Right ventricle myocardium inferior (tissue), 1 donor: ENCODE data around the gene ROR1. TPM values are rescaled to one million over a fixed set of nuclear protein-coding genes. Genes with fewer than 3 reads are reported as not detected.
A peak's percentile ranks its signal among the peaks of the same experiment; 100 is the strongest.

Experiments
- ATAC-seq: fragments of 200-7000 bp; cut with Tn5 transposase; one replicate; pipeline ENCODE4 v1.9.1; 2020; ENCODE audit warnings: mild to moderate bottlenecking, moderate library complexity
- DNase-seq: peaks from one replicate; pipeline ENCODE4 v3.0.0; 2021; ENCODE audit errors: missing footprints
- intact Hi-C: fragments of 100-400 bp; cut with DNase I; formaldehyde crosslinking; loops from one replicate; pipeline ENCODE4 v1.11.0; 2022
- total RNA-seq: library from RNA; stranded (reverse); fragmentation: NEBNext Ultra II Directional; extraction: Animal tissue kit (Norgen Biotek cat#: 25700); gene quantifications from one replicate; pipeline ENCODE4 v1.2.1, GENCODE V29; 2021
- donor health status: DM: no; HTN: yes; CAD: no; lungs with severe emphysema.

Gene ROR1
- total RNA-seq, 1 donor from 2014 or later = 8.4 TPM

DNA sequence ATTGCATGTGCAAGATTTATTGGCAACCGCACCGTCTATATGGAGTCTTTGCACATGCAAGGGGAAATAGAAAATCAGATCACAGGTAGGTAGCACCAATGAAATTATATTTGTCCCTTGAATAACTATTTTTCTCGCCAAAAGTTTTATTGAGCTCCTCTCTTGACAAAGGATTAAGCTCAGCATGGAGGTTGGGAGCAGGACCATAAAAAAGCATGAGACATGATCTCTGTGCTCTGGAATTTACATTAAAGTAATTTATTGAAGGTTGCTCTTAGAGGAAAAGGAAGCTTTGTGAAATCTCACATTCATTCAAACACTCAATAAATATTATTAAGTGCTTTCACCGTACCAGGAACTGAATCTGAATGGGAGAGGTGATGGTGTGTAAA lies 363.6 kb downstream of the ROR1 start:
- intact Hi-C loops = loop anchor here (5.0 to 10.0 kb wide), 3 partner anchors 93 to 520 kb away; no protein-coding TSS in a partner anchor
- DNase-seq (no peak), ATAC-seq (no peak)

DNA sequence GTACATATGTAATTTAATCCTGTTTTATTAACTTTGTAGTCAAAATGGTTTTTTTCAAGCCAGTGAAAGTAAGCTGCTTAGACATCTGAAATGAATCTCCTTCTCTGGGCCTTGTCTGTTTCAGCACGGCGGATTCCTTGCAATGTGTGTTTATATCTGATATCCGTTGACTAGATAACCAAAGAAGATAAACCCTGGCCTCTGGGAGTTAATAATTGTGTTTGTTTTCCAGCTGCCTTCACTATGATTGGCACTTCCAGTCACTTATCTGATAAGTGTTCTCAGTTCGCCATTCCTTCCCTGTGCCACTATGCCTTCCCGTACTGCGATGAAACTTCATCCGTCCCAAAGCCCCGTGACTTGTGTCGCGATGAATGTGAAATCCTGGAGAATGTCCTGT lies 366.1 kb downstream of the ROR1 start:
- no peak for DNase-seq
- intact Hi-C loops = loop anchor here (5.0 to 10.0 kb wide), 3 partner anchors 95 to 523 kb away; no protein-coding TSS in a partner anchor
- no peak for ATAC-seq

DNA sequence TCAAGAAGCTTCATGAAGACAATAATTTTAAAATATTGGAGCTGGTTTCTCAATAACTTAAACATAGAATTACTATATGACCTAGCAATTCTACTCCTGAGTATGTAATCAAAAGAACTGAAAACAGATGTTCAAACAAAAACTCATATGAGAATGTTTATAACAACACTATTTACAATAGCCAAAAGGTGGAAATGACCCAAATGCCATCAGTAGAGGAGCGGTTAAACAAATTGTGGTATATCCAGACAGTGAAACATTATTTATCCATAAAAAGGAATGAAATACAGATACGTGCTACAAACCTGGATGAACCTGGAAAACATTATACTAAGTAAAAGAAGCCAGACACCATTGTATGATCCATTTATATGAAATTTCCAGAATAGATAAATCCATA lies 366.8 kb downstream of the ROR1 start:
- intact Hi-C loops = no loop called here
- no peak for ATAC-seq
- DNase-seq = no peak

DNA sequence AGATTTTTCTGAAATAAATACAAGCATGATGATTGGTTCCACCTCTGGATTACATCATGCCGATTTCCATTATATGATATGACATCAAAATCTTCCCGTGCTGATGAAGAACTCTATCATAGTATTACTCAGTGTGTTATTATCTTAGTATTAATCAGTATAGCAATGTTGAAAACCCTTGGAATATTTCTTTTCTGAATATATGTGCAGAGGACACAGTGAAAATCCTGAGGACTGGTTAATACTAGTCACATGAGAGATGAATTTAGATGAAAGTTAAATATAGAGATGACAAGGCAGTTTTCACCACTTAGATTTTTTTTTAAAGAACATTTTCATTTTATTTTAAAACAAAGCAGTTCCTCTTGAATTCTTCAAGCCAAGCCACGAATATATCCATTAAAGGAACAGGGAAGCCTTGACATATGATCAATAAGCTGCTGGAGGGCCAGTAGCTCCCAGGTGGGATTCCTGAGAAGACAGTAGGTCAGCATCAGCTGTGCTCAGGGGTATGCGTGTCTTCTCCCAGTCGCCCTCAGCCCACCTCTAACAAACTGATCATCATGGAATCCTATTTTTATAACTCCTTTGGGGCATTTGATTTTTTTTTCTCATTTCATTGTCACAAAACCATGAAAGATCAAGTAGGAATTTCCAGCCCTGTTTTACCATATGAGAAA lies 373.4 kb downstream of the ROR1 start:
- ATAC-seq (no peak), DNase-seq (no peak)
- intact Hi-C loops = no loop called here

DNA sequence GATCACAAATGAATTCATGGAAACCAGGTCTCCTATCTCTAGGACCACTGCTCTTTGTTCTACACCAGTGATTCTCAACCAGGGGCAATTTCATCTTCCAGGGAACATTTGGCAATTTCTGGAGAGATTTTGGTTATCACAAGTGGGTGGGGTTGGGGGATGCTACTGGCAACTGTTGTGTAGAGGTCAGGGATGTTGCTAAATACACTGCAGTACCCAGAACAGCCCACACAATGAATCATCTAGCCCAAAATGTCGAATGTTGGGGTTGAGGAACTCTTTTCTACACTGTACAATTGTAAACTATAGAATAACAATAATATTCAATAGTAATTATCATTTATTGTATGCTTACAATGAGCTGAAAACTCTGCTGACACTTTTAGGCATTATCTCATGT lies 373.9 kb downstream of the ROR1 start:
- DNase-seq (no peak), ATAC-seq (no peak)
- intact Hi-C loops = no loop called here

DNA sequence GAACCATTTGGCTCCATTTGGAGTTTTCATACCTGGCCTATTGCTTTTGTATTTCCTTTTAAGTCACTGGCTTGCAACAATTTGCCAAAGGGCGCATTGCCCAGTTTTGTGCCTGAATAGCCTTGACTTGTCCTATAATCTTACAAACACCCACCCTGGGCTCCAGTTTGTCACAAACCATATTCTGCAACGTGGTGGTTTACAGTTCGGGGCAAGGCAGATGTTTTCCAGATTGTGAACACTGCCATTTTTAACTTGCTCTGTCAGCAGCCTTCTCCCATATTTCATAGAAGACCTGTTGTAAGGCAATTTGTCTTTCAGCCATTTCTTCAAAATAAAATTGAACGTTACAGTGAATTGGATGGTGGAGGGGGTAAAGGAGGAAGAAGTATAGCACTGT lies 376.4 kb downstream of the ROR1 start:
- DNase-seq = no peak
- ATAC-seq = no peak
- intact Hi-C loops = no loop called here

DNA sequence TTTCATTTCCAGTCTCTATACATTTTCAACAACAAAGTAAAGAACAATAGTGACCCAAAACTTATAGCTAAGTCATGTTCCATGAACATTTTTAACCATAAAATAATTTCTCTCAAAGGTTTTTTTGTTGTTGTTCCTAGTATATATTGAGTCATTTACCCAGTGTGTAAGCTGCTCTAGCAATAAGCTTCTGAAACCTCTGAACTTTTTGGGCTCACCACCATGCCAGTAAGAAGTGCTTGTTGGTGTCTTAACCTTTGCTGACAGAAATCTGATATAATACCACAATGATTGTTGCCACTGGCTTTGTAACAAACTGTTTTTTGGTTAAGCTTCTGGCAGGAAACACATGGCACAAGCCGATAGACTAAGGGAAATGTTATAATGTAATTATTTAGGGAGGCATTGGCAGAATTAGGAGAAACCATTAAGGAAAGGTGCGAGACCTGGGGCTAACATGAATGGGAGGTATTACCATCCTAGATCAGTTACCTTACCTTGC lies 377.0 kb downstream of the ROR1 start:
- no peak for DNase-seq
- ATAC-seq = no peak
- intact Hi-C loops = no loop called here

DNA sequence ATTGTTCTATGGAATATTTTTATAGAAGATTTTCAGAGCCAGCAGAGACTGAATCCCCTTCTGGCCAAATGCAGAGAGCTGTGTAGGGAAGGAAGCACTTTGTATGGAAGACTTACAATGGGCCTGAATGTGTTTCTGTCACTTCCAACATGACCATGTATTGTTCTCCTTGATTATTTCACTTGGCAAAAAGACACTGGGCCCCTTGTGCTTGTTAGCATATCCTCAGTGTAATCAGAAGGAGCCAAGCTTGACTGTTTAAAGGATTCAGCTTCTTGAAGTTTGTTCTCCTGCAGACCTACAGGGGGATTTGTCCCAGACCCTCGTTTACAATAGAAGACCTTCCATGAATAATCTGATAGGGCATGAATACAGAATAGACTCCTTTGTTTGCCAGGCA lies 381.5 kb downstream of the ROR1 start:
- no peak for DNase-seq
- no peak for ATAC-seq
- intact Hi-C loops = no loop called here

DNA sequence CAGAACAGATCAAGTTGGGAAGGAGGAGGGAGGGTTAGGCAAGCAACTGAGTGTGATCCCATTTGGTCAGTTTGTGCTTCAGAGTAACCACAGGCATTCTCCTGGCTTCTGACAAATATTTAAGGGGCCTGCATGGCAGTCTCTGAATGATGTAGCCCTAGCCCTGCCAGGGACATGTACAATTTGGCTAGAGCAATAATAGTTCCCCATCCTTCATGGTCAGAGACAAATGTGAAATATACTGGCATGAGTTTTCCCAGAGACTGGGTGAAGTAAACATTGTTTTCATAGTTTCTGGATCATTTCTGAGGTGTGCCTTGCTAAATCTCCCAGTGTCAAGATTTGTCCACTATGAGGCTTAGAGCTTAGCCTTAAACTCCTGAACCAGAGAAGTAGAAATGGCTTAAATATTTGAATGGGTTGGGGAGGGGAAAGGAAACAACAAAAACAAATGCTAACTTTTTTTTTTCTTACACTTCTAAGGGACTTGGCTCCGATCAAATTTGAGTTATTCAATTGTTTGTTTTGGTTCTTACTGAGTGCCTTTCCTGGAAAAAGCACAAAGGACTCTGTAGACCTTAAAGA lies 387.6 kb downstream of the ROR1 start:
- no peak for DNase-seq
- ATAC-seq = no peak
- intact Hi-C loops = no loop called here

DNA sequence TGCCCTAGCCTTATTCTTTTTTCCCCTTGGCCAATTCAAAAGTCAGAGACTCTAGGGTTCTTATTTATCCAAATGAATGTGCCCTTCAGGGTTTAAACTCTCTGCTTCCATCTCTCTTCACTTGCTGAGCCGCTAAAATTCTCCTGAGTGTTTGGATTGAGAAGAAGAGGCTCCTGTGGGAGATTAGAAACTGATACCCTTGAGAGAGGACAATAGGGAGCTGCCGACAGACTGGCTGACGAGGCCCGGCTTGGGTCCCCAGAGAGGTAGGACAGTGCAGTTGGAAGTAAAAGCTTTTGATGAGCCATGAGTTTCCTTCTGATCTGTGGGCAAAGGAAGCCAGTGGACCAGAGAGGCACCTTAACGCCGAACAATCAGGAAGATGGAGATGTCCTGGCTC lies 388.3 kb downstream of the ROR1 start:
- ATAC-seq (no peak), DNase-seq (no peak)
- intact Hi-C loops = no loop called here

DNA sequence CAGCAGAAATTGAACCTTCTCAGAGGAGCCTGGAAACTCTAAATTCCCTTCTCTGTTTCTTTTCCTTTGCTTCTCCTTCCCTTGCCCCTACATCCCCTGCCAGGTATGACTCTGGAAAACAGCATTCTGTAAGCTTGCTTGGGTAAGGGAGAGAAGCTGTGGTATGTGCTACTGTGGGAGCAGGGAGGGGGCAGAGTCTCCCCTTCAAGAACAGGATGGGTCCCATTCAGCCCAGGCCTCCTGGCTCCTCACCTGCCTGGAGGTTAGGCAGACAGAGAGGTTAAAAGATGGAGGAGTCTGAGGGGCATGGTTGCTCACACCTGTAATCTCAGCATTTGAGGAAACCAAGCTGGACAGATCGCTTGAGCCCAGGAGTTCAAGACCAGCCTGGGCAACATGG lies 389.0 kb downstream of the ROR1 start:
- DNase-seq (no peak), ATAC-seq (no peak)
- intact Hi-C loops = no loop called here

DNA sequence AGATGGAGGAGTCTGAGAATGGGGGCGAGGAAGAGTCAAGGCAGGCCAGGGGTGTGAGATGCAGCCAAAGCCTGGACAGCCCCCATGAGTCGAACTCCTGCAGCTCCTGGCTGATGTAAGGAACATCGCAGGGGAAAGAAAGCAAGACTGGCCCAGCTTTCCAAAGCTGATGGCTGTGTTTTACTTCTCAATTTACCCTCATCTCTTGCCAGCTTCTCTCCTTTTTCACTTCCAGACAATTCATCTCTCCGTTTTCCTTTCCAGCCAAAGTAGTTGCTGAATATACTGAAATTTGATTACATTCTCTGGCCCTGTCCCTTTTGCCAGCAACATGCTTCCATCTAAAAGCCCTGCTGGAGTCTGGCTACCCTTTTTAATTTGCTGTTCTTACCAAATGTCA lies 389.6 kb downstream of the ROR1 start:
- DNase-seq (no peak), ATAC-seq (no peak)
- intact Hi-C loops = no loop called here

DNA sequence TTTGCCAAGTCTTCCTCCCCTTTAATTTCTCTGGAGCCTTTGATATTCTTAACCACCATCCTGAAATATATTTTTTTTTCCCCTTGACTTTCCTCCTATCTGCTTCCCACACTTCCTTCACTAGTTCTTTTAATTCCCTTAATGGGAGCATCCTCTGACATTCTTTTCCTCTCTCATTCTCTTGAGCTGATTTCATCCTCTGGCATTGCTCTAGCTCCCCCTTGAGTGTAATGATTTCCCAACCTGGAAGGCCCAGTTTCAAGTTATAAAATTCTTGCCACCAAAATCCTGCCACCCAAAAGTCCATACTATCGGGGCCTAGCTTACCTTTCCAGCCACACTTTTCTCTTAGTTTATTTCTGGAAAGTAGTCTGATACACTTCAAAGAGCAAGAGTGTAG lies 390.2 kb downstream of the ROR1 start:
- no peak for DNase-seq
- intact Hi-C loops = no loop called here
- peak; percentile 62 for ATAC-seq

DNA sequence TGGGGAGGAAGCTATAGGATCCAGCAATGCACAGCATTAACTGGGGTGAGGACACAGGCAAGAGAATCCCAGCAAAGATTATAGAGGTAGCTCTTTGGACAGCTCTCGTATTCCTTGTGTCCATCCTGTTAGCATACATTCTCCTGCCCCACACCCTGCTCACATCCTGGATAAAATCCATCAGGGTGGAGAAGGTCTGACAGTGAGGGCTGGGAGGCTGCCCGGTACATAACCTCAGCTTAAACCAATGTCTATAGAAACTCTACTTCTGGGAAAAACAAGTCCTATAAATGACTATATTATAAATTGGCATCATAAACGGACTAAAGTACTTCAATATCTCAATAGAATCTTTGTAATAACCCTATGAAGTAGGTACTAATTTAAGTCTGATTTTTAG lies 392.8 kb downstream of the ROR1 start:
- DNase-seq (no peak), ATAC-seq (no peak)
- intact Hi-C loops = no loop called here

DNA sequence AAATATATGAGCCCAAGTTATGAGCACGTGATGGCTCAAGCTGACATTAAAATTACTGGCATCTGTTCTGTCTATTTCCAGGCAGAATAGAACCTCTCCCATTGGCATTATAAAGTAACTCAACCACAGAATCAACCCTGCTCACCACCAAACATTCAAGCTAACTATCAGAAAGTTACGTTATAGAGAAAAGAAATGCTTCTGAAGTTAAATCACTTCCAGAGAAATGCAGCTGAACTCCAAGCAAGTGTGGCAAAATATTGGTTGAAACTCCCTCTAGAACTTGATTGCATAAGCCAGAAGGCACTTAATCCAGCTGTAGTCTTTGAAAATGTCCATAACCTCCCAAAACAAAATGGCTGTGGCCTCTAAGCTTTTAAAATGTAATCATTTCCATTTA lies 393.4 kb downstream of the ROR1 start:
- intact Hi-C loops = no loop called here
- ATAC-seq = no peak
- no peak for DNase-seq

DNA sequence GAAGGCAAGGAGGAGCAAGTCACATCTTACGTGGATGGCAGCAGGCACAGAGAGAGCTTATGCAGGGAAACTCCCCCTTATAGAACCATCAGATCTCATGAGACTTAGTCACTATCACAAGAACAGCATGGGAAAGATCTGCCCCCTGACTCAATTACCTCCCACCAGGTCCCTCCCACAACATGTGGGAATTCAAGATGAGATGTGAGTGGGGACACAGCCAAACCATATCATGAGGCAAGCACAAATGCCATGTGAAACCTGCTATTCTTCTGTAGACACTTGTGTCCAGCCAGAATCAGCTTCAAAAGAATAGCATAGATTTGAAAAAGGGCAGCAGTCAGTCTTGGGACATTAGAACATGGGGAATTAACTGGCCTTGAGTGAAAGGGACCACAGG lies 397.4 kb downstream of the ROR1 start:
- intact Hi-C loops = no loop called here
- DNase-seq = no peak
- no peak for ATAC-seq

DNA sequence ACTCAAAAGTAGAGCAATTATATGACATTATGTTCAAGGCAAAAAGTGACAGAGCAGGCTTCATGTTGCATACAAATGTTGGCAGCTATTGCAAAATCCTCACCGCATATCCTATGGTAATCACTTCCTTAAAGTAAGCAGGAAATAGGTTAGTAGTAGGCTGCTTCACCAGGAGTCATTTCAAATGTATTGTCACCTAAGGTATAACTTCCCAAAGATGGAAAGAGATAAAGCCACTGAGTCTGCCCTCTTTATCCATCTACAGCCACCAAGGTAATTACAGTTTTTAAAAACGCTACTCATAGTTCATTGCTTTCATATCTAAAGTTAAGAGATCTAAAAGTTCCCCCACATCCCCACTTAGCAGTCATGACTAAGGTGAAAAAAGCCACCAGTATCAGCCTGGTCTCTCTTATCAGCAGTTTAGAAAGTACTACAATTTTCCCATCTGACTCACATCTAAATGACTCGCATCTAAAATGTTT lies 398.0 kb downstream of the ROR1 start:
- intact Hi-C loops = no loop called here
- ATAC-seq (no peak), DNase-seq (no peak)

DNA sequence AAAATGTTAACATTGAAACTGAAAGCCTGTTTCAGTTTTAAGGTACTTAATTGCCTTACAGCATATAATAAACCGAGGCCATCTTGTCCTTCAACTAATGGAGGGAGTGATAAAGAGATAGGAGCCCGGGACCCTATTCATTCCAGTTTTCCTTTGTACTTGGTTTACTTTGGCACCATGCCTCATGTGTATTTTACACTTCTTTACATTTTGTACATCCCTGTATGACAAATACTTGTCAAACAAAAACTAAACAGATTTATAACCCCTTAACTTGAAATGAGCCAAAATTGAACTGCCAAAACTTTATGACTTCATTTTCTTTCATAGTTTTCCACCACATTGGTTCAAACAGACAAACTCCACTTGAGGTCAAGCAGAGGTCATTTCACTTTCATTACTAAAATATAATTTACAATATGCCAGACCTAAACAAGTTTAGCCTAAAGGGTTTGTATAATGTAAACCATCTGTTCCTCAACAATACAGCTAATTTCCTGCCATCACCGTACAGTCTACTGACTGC lies 398.7 kb downstream of the ROR1 start:
- DNase-seq (no peak), ATAC-seq (no peak)
- intact Hi-C loops = no loop called here

DNA sequence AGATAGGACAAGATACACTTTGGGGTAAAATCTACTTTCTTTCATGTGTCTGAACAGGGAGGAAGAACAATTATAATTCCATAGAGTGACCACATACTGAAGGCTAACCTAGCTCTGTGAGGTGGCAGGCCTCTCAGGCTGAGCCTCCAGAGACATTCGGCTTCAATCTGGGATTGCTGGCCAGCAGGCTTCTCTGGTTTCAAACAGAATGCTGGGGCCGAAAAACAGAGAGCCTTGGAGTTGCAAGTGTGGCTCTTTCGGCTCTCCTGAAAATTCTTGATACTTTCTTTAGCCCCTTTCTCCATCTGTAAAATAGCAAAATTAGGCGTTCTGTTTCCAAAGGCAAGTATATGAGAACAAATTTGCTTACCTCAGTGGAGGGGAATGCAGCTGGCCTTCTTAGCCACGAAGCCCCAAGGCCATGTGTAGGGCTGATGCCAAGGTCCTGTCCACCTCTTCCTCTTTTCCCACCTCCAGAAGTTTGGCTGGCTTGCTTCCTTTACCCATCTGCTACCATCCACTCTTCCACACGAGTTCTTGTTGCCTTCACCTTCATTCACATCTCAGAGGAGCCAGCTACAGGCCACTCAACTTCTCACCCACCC lies 399.6 kb downstream of the ROR1 start:
- DNase-seq (no peak), ATAC-seq (peak; percentile 37)
- intact Hi-C loops = no loop called here

DNA sequence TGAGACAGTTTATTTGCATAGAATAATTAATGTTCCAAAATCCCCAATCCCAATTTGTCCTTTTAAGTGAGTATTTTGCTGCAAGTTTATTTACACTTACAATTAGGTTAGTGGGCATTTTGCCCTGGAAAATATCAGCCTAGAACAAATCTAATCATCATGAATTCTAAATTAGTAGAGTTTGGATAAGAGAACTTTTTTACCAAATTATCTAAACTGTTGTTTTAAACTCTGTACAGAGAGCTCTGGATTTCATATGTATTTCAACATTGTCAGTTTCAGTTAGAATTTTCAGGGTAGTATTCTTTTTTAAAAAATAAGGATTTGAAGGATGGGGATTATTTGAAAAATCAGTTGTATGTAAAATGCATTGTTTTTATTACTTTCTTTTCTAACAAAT lies 401.8 kb downstream of the ROR1 start:
- intact Hi-C loops = loop anchor here (1.0 kb wide), 1 partner anchor 17 kb away; no protein-coding TSS in a partner anchor
- no peak for DNase-seq
- ATAC-seq = no peak
